GM19099 (cell line): ENCODE data around the gene NXF3.

Experiments
- POLR2A ChIP-seq: IDR thresholded peaks from 3 replicates; pipeline ENCODE4 v1.6.1; 2011; ENCODE audit warnings: low read depth; ENCODE audit not compliant: insufficient read length; ENCODE audit errors: extremely low read depth

Gene NXF3

GRCh38 chrX:103092942-103093341, at the start of gene NXF3:
Gene NXF3 (minus strand): TSS chrX:103093143. CDS start chrX:103093023, 120 bp downstream.
- no peak for TF ChIP-seq POLR2A

GRCh38 chrX:103124284-103124683, 31.3 kb upstream of the NXF3 start:
- TF ChIP-seq POLR2A = no peak

DNA sequence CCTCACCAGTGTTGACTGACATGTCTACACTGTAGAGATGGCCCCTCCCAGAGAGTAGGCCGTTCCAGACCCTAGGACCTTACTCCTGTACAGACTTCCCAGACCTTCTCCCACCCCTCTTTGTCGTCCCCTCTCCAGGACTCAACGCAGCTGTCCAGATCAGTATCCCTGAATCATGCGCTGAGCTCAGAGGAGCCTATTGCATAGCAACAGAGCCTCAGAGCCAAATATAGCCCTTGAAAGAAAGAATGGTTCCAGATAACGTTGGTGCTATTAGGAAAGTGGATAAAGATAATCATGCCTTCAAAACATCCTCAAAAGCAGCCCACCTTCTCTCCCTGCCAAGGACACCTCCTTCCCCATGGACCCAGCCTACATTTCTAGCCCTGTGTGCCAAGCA, 27.8 kb upstream of the NXF3 start:
- TF ChIP-seq POLR2A = no peak

DNA sequence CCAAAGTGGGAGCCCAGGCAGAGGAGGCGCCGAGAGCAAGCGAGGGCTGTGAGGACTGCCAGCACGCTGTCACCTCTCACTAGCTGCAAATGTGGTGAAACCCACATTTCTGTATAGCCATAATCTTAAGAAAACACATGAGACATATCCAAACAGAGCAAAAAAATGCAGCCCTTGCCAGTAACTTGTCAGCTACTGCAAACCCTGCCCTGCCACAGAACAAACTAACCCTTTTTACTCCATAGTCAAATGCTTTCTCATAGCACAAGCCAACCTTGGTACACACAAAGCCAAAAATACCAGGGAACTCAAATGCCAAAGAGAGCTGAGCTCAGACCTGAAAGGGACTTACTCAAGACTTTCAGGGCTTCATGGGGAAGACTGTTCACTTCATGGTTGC, 14.9 kb upstream of the NXF3 start:
- TF ChIP-seq POLR2A = no peak

DNA sequence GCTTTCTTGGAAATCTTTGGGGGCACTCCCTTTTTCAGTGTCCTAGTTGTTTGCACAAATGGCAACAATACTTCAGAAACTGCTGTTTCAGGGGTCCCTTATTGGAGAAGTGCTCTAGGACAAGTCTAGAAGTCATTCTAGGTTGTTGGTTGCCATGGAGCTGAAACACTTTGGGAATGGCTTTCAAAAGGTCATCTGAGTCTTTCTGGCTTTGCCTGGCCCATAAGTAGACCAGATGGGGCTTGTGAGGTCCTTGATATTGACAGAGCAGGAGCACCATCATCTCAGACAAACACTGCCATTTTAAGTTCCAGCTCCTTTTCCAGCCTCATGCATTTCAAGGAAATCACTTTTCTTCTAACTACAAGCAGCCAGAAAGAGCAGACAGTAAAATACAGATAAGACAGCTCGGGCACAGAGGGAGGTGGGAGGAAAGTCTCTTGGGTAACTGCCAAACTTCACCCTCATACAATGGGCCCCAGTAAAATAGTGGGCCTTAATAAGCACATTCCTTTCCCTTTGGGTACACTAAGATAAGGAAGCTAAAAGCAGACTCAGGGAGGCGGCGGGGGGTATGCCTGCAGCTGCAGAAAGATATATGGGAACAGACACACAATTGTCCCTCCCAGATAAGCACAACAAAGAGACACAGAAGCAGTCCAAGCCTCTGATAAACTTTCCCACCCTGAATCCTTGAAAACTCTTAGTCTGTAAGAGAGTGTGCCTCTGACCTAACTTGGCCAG, 8.5 kb upstream of the NXF3 start:
- no peak for TF ChIP-seq POLR2A

GRCh38 chrX:103100484-103100883, 7.5 kb upstream of the NXF3 start:
- TF ChIP-seq POLR2A = no peak

DNA sequence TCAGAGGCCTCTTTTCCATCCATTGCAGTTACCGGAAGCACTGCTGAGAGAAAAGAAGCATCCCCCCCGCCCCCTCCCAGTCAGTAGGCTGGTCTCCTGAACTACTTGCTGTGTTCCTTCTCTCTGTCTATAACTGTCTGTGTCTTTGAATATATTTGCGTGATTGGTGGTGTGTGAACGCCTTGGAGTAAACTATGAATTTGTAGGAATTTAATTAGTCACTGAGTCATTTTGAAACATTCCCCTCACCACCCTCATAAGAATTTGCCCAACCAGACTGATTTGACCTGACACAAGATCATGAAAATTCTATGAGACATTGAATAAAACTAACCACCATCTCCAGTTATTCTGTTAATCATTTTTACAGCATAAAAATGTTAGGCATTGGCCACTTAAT, 6.7 kb upstream of the NXF3 start:
- no peak for TF ChIP-seq POLR2A

GRCh38 chrX:103098488-103098887, 5.5 kb upstream of the NXF3 start:
- TF ChIP-seq POLR2A = no peak

- TF ChIP-seq POLR2A = no peak
Observed at GRCh38 chrX:103081051-103081450, 11.9 kb downstream of the NXF3 start.

DNA sequence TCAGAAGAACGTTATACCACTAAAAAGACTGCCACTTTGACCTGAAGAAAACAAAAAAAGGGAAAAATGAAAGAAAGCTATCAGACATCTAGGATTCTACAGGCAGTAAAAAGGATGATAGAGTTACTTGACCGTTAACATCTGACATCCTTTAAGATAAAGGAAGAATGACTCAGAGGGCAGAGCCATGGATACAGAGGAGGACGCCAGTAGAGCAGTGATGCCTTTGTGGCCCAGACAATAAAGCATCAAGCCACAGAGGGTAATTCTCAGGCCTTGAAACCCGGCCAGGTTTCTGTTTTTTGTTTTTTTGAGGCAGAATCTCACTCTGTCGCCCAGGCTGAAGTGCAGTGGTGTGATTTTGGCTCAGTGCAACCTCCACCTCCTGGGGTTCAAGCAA, 19.5 kb downstream of the NXF3 start:
- no peak for TF ChIP-seq POLR2A

DNA sequence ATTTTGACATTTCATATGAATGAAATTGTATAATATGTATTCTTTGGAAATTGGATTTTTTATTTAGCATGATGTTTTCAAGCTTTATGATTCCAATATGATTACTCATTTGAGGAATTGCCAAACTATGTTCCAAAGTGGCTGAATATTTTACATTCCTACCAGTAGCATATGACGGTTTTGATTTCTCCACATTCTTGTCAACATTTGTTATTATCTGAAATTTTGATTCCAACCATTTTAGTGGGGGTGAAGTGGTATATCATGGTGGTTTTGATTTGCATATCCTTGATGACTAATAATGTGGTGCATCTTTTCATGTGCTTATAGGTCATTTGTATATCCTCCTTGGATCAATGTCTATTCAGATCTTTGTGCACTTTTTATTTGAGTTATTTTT, 26.3 kb downstream of the NXF3 start:
- TF ChIP-seq POLR2A = no peak

DNA sequence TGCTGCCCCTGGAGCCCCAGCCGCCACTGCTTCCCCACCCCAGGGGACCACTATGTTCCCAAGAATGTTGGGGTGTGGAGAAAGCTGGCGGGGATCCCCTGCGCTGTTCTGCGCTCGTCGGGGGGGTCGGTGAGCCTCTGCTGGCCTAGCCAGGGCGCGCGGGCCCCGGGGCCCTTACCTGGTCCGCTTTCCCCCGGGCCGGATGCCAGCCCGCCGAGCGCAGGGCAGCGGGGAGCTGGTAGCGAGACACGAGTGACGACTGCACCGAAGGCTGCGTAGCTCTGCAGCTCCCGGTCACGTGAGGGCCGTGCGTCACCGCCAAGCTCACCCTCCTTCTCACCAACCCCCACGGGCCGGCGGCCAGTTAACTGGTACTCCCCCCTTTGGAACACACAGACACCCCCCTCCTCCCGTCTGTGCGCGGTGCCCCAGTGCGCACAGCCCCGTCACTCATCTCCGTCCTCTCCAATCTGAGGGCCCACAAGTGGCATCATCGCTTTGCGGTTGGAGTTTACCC, 29.0 kb downstream of the NXF3 start, which contains the start of gene BEX1:
Gene BEX1, minus strand, starts transcription at position 254 of the 517 bp plus-strand sequence. CDS start 897 bp downstream, outside the sequence.
- TF ChIP-seq POLR2A = no peak

DNA sequence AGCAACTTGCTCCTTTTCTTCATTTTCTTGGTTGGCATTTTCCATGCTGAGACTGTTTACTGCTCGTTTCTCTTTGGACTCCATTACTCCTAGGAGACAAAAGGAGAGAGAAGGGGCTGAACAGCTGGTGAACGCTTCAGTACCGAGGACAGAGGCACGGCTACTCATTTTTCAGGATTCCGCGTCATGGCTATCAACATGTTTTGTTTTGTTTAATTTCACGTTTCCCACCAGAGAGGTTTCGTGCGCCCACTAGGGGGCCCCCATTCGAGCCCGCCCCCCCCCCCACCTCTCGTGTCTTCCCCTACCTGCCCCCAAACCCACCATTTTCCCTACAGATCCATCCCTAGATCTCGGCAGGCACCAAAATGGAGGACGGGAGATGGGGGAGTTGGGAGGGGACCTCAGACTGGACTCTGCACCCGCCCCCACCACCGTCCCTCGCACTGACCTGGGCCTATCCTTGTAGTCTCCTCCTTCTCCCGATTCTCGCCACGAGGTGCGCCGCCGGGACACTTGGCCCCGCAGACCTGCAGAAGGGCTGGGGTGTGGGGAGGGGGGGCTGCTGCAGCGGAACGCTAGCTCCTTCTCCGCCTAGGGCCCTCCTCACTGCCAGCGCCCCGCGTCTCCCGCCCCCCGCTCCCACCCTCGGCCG, 29.6 kb downstream of the NXF3 start:
- TF ChIP-seq POLR2A = no peak

- no peak for TF ChIP-seq POLR2A
Observed at GRCh38 chrX:103061486-103061885, 31.5 kb downstream of the NXF3 start.

GRCh38 chrX:103056902-103057301, 36.0 kb downstream of the NXF3 start:
- TF ChIP-seq POLR2A = no peak

DNA sequence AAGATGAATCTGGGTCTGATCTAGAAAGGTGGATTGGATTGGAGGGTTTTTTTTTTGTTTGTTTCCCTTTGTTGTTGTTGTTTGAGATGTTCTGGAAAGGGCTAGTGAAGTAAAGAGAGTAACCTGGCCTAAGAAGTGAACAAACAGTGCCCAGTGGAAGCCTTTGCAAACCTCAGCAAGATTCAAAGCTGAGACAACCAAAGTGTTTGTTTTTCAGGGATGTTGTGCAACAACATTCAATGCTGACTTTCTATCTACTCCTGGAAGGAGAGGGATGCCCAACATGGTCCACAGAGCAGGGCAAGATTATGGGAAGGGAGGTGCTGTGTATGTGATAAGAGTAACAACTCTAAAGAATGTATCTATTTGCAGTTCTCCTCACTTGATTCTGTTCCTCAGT, 40.3 kb downstream of the NXF3 start:
- no peak for TF ChIP-seq POLR2A

DNA sequence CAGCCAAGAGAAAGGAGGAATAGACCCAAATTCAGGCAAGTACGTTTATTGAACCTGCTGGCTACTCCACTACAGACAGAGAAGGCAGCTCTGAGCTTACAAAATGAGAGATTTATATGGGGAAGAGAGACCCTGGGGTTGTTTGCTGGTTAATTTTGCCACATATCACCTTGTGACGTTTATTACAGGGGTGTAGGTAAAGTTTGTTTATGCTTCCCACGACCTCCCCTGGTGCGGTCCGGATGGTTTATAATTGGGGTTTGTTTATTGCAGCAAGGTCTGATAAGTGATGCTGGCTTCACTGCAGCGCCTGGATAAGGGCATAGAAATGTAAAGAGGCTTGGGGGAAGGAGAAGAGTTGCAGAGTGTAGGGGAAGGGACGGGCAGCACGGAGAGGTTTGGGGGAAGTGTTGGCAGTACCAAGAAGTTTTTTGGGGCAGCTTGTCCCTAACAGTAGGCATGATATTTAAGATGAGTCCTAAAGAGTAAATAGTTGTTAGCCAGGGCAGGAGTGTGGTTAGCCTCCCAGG, 41.6 kb downstream of the NXF3 start:
- TF ChIP-seq POLR2A = no peak
